ENCODE results near the gene RNASE8.
A peak's percentile ranks its signal among the peaks of the same experiment; 100 is the strongest.

The RNASE8 gene

GRCh38 chr14:21092273-21093011 is 34.8 kb downstream of the RNASE8 start:
- DNase-seq (ENCODE audit: low read depth), result peak; percentile 87

GRCh38 chr14:21093018-21093417 is 35.4 kb downstream of the RNASE8 start:
- no peak for DNase-seq (ENCODE audit: low read depth)

GRCh38 chr14:21093769-21094681 is 36.4 kb downstream of the RNASE8 start:
- DNase-seq (ENCODE audit: low read depth), result no peak

- DNase-seq (ENCODE audit: low read depth), result no peak
Measured at GRCh38 chr14:21095430-21096205, 38.0 kb downstream of the RNASE8 start.

DNA sequence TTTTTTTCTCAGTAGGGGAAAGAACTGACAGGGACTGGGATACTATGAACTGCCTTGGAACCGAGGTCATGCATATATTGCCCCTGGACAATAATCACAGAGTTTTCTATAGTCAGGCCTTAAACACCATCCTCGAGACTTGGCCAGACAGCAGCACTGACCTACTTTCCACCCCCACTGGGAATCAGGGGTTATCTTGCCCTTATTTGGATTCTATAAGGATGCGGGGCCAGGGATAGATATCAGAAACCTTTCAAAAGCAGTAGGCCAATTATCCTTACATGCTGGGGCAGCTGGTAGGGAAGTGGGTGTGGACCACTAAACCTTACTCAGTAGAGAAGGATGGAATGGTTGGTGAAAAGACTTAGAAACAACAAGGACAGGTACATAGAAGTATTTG is 38.8 kb downstream of the RNASE8 start:
- DNase-seq (ENCODE audit: low read depth), result no peak

DNA sequence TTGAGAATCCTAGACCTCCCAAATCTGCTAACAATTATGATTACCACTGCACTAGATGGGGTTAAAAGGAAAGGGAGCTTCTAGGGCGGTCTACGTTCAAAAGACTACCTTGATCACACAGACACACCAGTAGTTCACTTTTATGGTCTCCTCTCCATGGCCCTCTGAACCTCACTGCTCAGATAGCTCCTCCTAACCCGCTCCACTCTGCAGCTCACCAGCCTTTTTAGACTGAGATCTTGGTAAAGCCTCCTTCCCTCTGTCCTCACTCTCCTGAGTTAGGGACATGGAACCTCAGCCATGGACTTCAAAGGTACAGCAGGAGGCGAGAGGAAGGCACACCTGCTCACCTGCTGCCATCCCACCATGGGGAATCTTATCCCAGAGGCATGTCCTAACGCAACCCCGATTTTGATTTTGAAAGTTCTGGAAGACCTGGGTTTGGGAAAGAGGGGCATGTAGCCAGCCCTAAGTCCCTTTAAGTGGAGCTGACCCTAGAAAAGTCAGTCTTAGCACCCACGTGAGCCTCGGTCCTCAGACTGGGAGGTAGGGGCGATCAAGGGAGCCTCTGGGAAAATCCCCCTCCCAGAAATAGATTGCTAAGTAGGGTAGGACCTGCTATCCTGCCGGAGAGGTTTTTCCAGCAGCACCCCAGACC is 39.5 kb downstream of the RNASE8 start:
- DNase-seq (ENCODE audit: low read depth), result no peak

DNA sequence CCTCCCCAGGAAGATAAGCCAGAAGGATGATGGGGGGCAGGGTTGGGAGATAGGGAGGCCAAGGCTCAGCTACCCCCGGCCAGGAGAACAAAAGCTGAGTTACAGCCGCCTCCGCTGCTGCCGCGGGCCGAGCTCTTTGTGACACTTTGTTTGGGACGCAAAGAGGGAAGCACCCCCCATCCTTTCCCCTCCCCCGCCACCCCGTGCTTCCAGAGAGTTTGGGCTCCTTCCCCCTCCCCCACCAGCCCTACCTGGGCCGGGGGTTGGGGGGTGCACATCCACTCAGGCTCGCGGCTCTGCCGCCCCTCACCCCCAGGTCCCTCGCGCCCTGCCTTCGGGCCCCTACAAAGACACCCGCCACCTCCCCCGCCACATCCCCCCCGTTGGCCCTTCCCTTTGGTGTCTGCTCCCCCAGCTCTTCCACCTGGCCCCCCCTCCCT is 40.0 kb downstream of the RNASE8 start:
- DNase-seq (ENCODE audit: low read depth), result no peak

- DNase-seq (ENCODE audit: low read depth), result no peak
Measured at GRCh38 chr14:21098076-21098891, 40.7 kb downstream of the RNASE8 start, which contains the start of gene ZNF219. TSS of gene ZNF219 (minus strand) at chr14:21098655. CDS start at chr14:21093591, 5,064 bp downstream.

DNA sequence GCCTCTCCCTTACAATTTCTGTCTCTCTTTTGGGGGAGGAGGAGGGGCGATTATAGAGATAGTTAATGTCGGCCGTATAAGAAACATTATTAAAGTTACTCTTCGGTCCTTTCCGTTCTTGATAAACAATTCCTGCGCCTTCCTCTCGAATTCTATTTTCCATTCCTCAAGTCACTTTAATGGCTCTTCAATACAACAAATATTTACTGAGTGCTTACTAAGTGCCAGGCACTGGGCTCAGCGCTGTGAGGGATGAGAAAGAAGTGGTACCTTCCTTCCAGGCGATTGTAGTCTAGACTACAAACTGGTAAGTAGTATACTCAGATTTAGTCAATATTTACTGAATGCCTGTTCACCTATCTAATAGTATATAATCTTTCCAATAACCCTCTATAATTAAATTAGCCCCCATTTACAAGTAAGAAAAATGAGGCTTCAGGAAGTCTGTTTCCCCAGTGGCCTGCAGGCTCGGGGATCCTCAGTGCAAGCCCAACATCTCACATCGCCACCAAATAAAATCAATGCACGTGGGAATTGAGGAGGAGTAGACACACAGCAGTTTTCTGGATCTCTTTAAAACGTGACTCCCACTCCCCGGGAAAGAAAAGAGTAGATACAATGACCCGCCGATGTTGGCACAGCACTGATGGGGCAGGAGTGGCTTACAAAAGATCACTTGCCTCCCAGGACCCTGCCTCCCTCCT is 41.4 kb downstream of the RNASE8 start:
- DNase-seq (ENCODE audit: low read depth), result no peak

GRCh38 chr14:21099596-21099985 is 42.0 kb downstream of the RNASE8 start:
- no peak for DNase-seq (ENCODE audit: low read depth)

GRCh38 chr14:21100931-21101330 is 43.3 kb downstream of the RNASE8 start, which contains the start of gene TMEM253:
TSS of gene TMEM253 (plus strand) at chr14:21101066. CDS start at chr14:21101344, 278 bp downstream.
- no peak for DNase-seq (ENCODE audit: low read depth)

DNA sequence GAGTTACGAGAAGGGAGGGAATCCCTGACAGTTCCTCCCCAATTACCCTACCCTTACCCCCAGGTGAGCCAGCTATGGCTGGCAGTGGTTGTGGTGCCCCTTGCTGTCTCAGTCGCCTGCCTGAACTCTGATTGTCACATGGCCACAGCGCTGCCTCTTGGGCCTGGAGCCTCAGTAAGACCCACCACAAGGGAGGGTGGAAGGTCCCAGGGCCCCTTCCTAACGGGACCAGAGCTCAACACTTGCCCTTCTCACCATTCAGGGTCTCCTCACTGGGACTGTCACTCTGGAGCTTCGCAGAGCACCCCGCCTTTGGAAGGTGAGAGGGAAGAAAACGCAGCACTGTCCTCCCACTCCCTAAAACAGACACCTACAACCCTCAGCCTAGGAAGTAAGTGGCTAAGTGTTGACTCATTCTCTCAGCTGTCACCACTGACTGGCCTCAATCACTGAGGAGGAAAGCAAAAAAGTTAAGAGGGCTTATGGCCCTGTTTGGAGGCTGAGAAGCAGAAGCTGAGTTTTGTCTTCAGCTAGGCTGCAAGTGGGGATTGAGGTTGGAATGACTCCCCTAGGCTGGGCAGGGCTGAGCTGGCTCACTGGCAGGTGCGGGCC is 44.3 kb downstream of the RNASE8 start:
- no peak for DNase-seq (ENCODE audit: low read depth)

GRCh38 chr14:21102521-21103410 is 45.1 kb downstream of the RNASE8 start:
- no peak for DNase-seq (ENCODE audit: low read depth)

- DNase-seq (ENCODE audit: low read depth), result no peak
Measured at GRCh38 chr14:21103411-21103709, 45.7 kb downstream of the RNASE8 start.

DNA sequence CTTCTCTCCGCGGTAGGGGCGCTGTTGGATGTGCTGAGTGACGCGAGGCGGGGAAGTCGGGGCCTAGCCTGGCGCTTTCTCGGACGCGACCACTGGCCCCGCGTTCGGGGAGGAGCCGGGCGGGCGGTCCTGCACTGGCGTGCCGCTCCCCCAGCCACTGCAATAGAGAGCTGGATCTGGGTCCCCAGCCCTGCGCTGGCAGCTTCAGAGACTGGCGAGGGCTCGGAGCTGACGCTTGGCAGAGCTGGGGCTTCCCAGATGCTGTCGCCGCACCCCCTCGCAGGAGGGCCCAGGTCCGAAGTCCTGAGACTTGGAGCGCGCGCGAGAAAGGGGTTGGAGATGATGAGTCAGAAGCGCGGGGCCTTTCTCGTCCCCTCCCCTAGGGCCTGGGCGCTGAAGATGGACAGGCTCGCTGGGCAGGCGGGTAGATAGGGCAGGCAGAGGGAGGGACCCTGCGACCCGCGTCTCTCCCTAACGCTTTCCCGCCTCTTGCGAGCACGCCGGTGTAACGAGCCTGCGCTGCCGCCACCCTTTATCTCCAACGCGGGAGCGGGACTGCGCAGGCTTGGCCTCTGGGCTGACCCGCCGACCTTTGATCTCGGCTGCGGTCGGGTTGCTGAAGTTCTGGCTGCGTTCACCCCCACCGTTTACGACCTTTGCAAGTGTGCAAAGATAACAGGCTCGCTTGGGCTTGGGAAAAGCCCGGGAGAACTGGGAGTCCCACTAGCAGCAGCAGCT is 46.3 kb downstream of the RNASE8 start:
- peak; percentile 91 for DNase-seq (ENCODE audit: low read depth)

- DNase-seq (ENCODE audit: low read depth), result peak; percentile 42
Measured at GRCh38 chr14:21104448-21105060, 46.9 kb downstream of the RNASE8 start.

DNA sequence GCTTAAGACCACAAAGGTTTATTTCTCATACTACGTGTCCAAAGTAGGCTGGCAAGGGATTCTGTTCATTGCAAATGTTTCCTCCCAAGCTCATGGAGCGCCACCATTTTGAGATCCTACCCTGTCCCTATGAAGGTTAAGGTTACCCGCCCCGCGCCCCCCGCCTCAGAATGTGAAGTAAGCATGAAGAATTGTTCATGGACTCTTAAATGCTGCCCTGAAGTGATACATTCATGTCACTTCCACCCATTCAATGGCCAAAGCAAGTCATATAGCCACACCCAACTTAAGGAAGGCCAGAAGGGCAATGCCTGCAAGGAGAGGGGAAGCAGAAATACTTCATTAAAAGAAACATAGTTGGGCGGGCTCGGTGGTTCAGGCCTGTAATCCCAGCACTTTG is 47.5 kb downstream of the RNASE8 start:
- no peak for DNase-seq (ENCODE audit: low read depth)

DNA sequence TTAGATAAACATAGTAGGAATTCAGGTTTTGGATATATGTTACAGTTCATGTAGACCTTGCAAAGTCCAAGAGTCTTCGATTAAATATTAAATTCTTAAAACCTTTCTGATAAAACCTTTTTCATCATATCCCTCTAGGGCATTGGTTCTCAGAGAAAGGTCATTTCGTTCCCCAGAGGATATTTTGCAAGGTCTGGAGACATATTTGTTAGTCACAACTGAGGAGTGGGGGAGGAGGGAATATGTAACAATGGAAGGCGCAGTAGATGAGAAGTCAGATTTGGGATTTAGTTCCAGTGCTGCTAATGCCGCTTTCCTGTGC is 48.5 kb downstream of the RNASE8 start:
- DNase-seq (ENCODE audit: low read depth), result no peak
